C4-2B (cell line): ENCODE data around the gene PIGN.

Source experiments
- ZFX ChIP-seq: fragments of 450-650 bp; IDR thresholded peaks from 2 replicates; pipeline ENCODE4 v1.6.1; 2017
- TF ChIP-seq, protein P1 (sequence below): fragments of 450-650 bp; conservative IDR thresholded peaks from 2 replicates; pipeline ENCODE4 v1.5.1; 2017; ENCODE audit warnings: mild to moderate bottlenecking

GRCh38 chr18:62026586-62026985 lies 160.3 kb downstream of the PIGN start:
- TF ChIP-seq, protein P1, sequence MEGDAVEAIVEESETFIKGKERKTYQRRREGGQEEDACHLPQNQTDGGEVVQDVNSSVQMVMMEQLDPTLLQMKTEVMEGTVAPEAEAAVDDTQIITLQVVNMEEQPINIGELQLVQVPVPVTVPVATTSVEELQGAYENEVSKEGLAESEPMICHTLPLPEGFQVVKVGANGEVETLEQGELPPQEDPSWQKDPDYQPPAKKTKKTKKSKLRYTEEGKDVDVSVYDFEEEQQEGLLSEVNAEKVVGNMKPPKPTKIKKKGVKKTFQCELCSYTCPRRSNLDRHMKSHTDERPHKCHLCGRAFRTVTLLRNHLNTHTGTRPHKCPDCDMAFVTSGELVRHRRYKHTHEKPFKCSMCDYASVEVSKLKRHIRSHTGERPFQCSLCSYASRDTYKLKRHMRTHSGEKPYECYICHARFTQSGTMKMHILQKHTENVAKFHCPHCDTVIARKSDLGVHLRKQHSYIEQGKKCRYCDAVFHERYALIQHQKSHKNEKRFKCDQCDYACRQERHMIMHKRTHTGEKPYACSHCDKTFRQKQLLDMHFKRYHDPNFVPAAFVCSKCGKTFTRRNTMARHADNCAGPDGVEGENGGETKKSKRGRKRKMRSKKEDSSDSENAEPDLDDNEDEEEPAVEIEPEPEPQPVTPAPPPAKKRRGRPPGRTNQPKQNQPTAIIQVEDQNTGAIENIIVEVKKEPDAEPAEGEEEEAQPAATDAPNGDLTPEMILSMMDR = no peak
- TF ChIP-seq ZFX = no peak
